Naive thymus-derived CD4-positive, alpha-beta T cell (primary cell): ENCODE results near the gene ELOB. TPM values are rescaled to one million over a fixed set of nuclear protein-coding genes. Genes with fewer than 3 reads are reported as not detected.
A peak's percentile ranks its signal among the peaks of the same experiment; 100 is the strongest.

Experiments used
- ATAC-seq: fragments of 150-1000 bp; cut with Tn5 transposase; 2 replicates; pipeline ENCODE4 v1.10.0; 2021; ENCODE audit warnings: mild to moderate bottlenecking, moderate library complexity
- CTCF ChIA-PET: fragments of 350-600 bp; sonication (Branson Sonifier 250); formaldehyde crosslinking; loops from one replicate; lab custom pipeline; 2021; ENCODE audit warnings: antibody characterized with exemption; lab: Charles Lee
- POLR2A ChIA-PET: fragments of 350-600 bp; sonication (Branson Sonifier 250); formaldehyde crosslinking; loops from one replicate; lab custom pipeline; 2021; ENCODE audit warnings: antibody characterized with exemption, inconsistent platforms; lab: Charles Lee
- DNase-seq, 9 donors: peaks; one replicate each; pipeline versions ENCODE4 v3.0.0 to v3.0.0-alpha.2; 2020 to 2022; ENCODE audit warnings: mixed read lengths in 1 of 9
- H3K27ac ChIP-seq: one replicate; pipeline ENCODE4 v1.7.0; 2013; ENCODE audit warnings: mild to moderate bottlenecking, low read depth, low read length, moderate library complexity
- H3K27me3 ChIP-seq, 2 donors: one replicate each; pipeline ENCODE4 v1.7.0; 2013; ENCODE audit warnings: low read length in 2 of 2, mild to moderate bottlenecking in 2 of 2, moderate library complexity in 2 of 2; ENCODE audit not compliant: control insufficient read depth in 2 of 2, insufficient read depth in 2 of 2
- H3K36me3 ChIP-seq, 3 experiments: 1 replicate in 2 of 3; 2 replicates in 1 of 3; pipeline ENCODE4 v1.7.0; 2013; ENCODE audit warnings: low read length in 3 of 3, mild to moderate bottlenecking in 3 of 3, moderate library complexity in 1 of 3; ENCODE audit not compliant: insufficient read depth in 3 of 3, control insufficient read depth in 2 of 3
- H3K4me1 ChIP-seq, 2 donors: one replicate each; pipeline ENCODE4 v1.7.0; 2013; ENCODE audit warnings: low read length in 2 of 2, mild to moderate bottlenecking in 2 of 2, moderate library complexity in 1 of 2; ENCODE audit not compliant: control insufficient read depth in 2 of 2, insufficient read depth in 2 of 2
- H3K4me3 ChIP-seq: 2 replicates; pipeline ENCODE4 v1.7.0; 2013; ENCODE audit warnings: mild to moderate bottlenecking, low read length
- H3K9me3 ChIP-seq, 3 experiments: 1 replicate in 2 of 3; 2 replicates in 1 of 3; pipeline ENCODE4 v1.7.0; 2013; ENCODE audit warnings: low read length in 3 of 3; ENCODE audit not compliant: control insufficient read depth in 2 of 3
- H3K27ac Mint-ChIP-seq, 9 donors: one replicate each; pipeline ENCODE4 v1.8.0; 2020 to 2022; ENCODE audit warnings: mixed read lengths in 9 of 9, mild to moderate bottlenecking in 8 of 9, moderate library complexity in 5 of 9, inconsistent platforms in 2 of 9
- H3K27me3 Mint-ChIP-seq, 5 donors: one replicate each; pipeline ENCODE4 v1.8.0; 2021 to 2022; ENCODE audit warnings: mixed read lengths in 5 of 5, mild to moderate bottlenecking in 1 of 5
- H3K36me3 Mint-ChIP-seq, 5 donors: one replicate each; pipeline ENCODE4 v1.8.0; 2020 to 2022; ENCODE audit warnings: mixed read lengths in 5 of 5, mild to moderate bottlenecking in 3 of 5, inconsistent platforms in 1 of 5
- H3K4me1 Mint-ChIP-seq, 7 donors: one replicate each; pipeline ENCODE4 v1.8.0; 2020 to 2022; ENCODE audit warnings: mixed read lengths in 7 of 7, mild to moderate bottlenecking in 3 of 7, inconsistent platforms in 1 of 7
- H3K4me3 Mint-ChIP-seq, 10 donors: one replicate each; pipeline ENCODE4 v1.8.0; 2020 to 2022; ENCODE audit warnings: mild to moderate bottlenecking in 10 of 10, mixed read lengths in 10 of 10, moderate library complexity in 6 of 10, inconsistent platforms in 2 of 10
- H3K9me3 Mint-ChIP-seq, 11 donors: one replicate each; pipeline ENCODE4 v1.8.0; 2020 to 2022; ENCODE audit warnings: mixed read lengths in 11 of 11, mild to moderate bottlenecking in 4 of 11, inconsistent platforms in 1 of 11, moderate library complexity in 1 of 11
- intact Hi-C, 2 donors: fragments of 100-400 bp; cut with micrococcal nuclease; formaldehyde crosslinking; loops; one replicate each; pipeline ENCODE4 v1.15.1; 2023
- polyA plus RNA-seq, 2 donors: library from polyadenylated mRNA; unstranded; fragments of 300-500 nt; fragmentation: Illumina TruSeq; gene quantifications; one replicate each; pipeline ENCODE4 v1.2.3, GENCODE V29; 2021
- total RNA-seq, 6 experiments: library from RNA in 5 of 6; stranded (reverse) in 5 of 6; gene quantifications; 1 replicate in 5 of 6; 2 replicates in 1 of 6; pipeline ENCODE4 v1.2.3 and lab custom pipeline; 2021 to 2026

Gene ELOB
- total and polyA plus RNA-seq, 7 experiments from 2014 or later: 65.3 to 252 (median 127) TPM

- ChIA-PET POLR2A (interaction anchor here (0.9 kb wide), 1 partner anchor 12 kb away, joined by 3 read pairs; no protein-coding TSS in a partner anchor), CTCF (interaction anchor here (0.6 kb wide), 1 partner anchor 218 kb away, joined by 3 read pairs; no protein-coding TSS in a partner anchor)
- Mint-ChIP-seq H3K27ac (peak overlapping the region in 5 of 9 donors; percentile 12 to 66 (median 22)), H3K27me3 (no peaks in the 10 kb centered on the region), H3K4me1 (peaks cover 11 to 44% (median 26%) of the 10 kb centered on the region in 7 donors), H3K36me3 (peaks cover 38 to 90% (median 86%) of the 10 kb centered on the region in 5 donors), H3K4me3 (no peak overlapping the region), H3K9me3 (peaks cover 0 to 23% (median 0%) of the 10 kb centered on the region in 11 donors)
- Histone ChIP-seq H3K4me1 (no peaks in the 10 kb centered on the region), H3K9me3 (no peaks in the 10 kb centered on the region), H3K36me3 (peaks cover 63 to 100% (median 70%) of the 10 kb centered on the region in 3 experiments), H3K27ac (no peak overlapping the region), H3K4me3 (no peak overlapping the region), H3K27me3 (no peaks in the 10 kb centered on the region)
- no peak for DNase-seq
- intact Hi-C loops: no loop called here
- ATAC-seq: no peak
These were observed 14.4 kb downstream of the ELOB start for GRCh38 chr16:2762711-2763110.

- no peak for ATAC-seq
- H3K4me1 ChIP-seq: peaks cover 0 to under 1% of the 10 kb centered on the region in 2 donors
- no peak overlapping the region for H3K4me3 ChIP-seq
- intact Hi-C loops: no loop called here
- H3K36me3 ChIP-seq: peaks cover 61 to 100% (median 68%) of the 10 kb centered on the region in 3 experiments
- no peaks in the 10 kb centered on the region for H3K9me3 ChIP-seq
- Mint-ChIP-seq H3K9me3 (peaks cover 0 to 24% (median 0%) of the 10 kb centered on the region in 11 donors), H3K27me3 (no peaks in the 10 kb centered on the region), H3K27ac (peak overlapping the region in 5 of 9 donors; percentile 12 to 57 (median 40)), H3K36me3 (peaks cover 40 to 93% (median 90%) of the 10 kb centered on the region in 5 donors), H3K4me1 (peaks cover 14 to 51% (median 31%) of the 10 kb centered on the region in 7 donors), H3K4me3 (peak overlapping the region in 1 of 10 donors; percentile 20)
- no peak overlapping the region for H3K27ac ChIP-seq
- DNase-seq: no peak
- POLR2A ChIA-PET: interaction anchor here (0.9 kb wide), 1 partner anchor 12 kb away, joined by 3 read pairs; no protein-coding TSS in a partner anchor
- CTCF ChIA-PET: no interaction called here
- no peaks in the 10 kb centered on the region for H3K27me3 ChIP-seq
These were observed 15.0 kb downstream of the ELOB start for GRCh38 chr16:2761886-2762583.

GRCh38 chr16:2761472-2761871 lies 15.6 kb downstream of the ELOB start:
- no peak overlapping the region for H3K4me3 ChIP-seq
- POLR2A ChIA-PET: no interaction called here
- no peak for DNase-seq
- peaks cover 0 to 21% (median 0%) of the 10 kb centered on the region in 11 donors for H3K9me3 Mint-ChIP-seq
- H3K27me3 Mint-ChIP-seq: no peaks in the 10 kb centered on the region
- H3K27me3 ChIP-seq: no peaks in the 10 kb centered on the region
- H3K27ac ChIP-seq: no peak overlapping the region
- intact Hi-C loops: no loop called here
- H3K4me1 ChIP-seq: peaks cover 3 to 4% of the 10 kb centered on the region in 2 donors
- H3K9me3 ChIP-seq: no peaks in the 10 kb centered on the region
- H3K4me3 Mint-ChIP-seq: peak overlapping the region in 1 of 10 donors; percentile 20
- peaks cover 20 to 53% (median 34%) of the 10 kb centered on the region in 7 donors for H3K4me1 Mint-ChIP-seq
- peaks cover 42 to 95% (median 91%) of the 10 kb centered on the region in 5 donors for H3K36me3 Mint-ChIP-seq
- no peak for ATAC-seq
- peak overlapping the region in 3 of 9 donors; percentile 22 to 74 (median 52) for H3K27ac Mint-ChIP-seq
- H3K36me3 ChIP-seq: peaks cover 56 to 100% (median 68%) of the 10 kb centered on the region in 3 experiments
- CTCF ChIA-PET: no interaction called here

GRCh38 chr16:2757344-2757743 lies 19.7 kb downstream of the ELOB start:
- intact Hi-C loops: no loop called here
- Mint-ChIP-seq H3K36me3 (peaks cover 32 to 81% (median 65%) of the 10 kb centered on the region in 5 donors), H3K4me3 (peak overlapping the region in 1 of 10 donors; percentile 51), H3K27ac (peak overlapping the region in 8 of 9 donors; percentile 0 to 81 (median 22)), H3K27me3 (no peaks in the 10 kb centered on the region), H3K9me3 (peaks cover 0 to 17% (median 0%) of the 10 kb centered on the region in 11 donors), H3K4me1 (peaks cover 45 to 77% (median 60%) of the 10 kb centered on the region in 7 donors)
- no peak for DNase-seq
- no peak overlapping the region for H3K27ac ChIP-seq
- ChIA-PET CTCF (interaction anchor here (0.7 kb wide), 1 partner anchor 21 kb away, joined by 3 read pairs; no protein-coding TSS in a partner anchor), POLR2A (interaction anchor here (0.5 to 1.7 kb wide), 4 partner anchors 10 to 429 kb away, joined by 3 to 4 read pairs (median 4); partner anchors contain the start of gene ELOB)
- H3K4me3 ChIP-seq: no peak overlapping the region
- no peaks in the 10 kb centered on the region for H3K9me3 ChIP-seq
- H3K36me3 ChIP-seq: peaks cover 29 to 69% (median 41%) of the 10 kb centered on the region in 3 experiments
- no peak for ATAC-seq
- no peaks in the 10 kb centered on the region for H3K27me3 ChIP-seq
- H3K4me1 ChIP-seq: peaks cover 29 to 30% of the 10 kb centered on the region in 2 donors

GRCh38 chr16:2756288-2757015 lies 20.6 kb downstream of the ELOB start:
- Mint-ChIP-seq H3K4me3 (peak overlapping the region; percentile 6 to 98 (median 40)), H3K36me3 (peaks cover 32 to 73% (median 59%) of the 10 kb centered on the region in 5 donors), H3K4me1 (peaks cover 48 to 86% (median 64%) of the 10 kb centered on the region in 7 donors), H3K9me3 (peaks cover 0 to 17% (median 0%) of the 10 kb centered on the region in 11 donors), H3K27me3 (no peaks in the 10 kb centered on the region), H3K27ac (peak overlapping the region; percentile 4 to 89 (median 80))
- no peaks in the 10 kb centered on the region for H3K27me3 ChIP-seq
- peaks cover 35 to 36% of the 10 kb centered on the region in 2 donors for H3K4me1 ChIP-seq
- H3K36me3 ChIP-seq: peaks cover 29 to 60% (median 36%) of the 10 kb centered on the region in 3 experiments
- intact Hi-C loops: no loop called here
- H3K4me3 ChIP-seq: no peak overlapping the region
- ChIA-PET CTCF (interaction anchor here (0.6 kb wide), 1 partner anchor 10 kb away, joined by 4 read pairs; no protein-coding TSS in a partner anchor), POLR2A (interaction anchor here (1.4 to 1.7 kb wide), 2 partner anchors 20 to 21 kb away, joined by 3 to 4 read pairs; partner anchors contain the start of gene ELOB)
- no peaks in the 10 kb centered on the region for H3K9me3 ChIP-seq
- no peak for ATAC-seq
- H3K27ac ChIP-seq: peak overlapping the region; percentile 100
- DNase-seq: no peak

GRCh38 chr16:2755158-2755557 lies 21.9 kb downstream of the ELOB start:
- H3K36me3 ChIP-seq: peaks cover 23 to 48% (median 27%) of the 10 kb centered on the region in 3 experiments
- ATAC-seq: no peak
- peaks cover 35 to 40% of the 10 kb centered on the region in 2 donors for H3K4me1 ChIP-seq
- no peaks in the 10 kb centered on the region for H3K9me3 ChIP-seq
- H3K4me1 Mint-ChIP-seq: peaks cover 44 to 82% (median 62%) of the 10 kb centered on the region in 7 donors
- H3K27ac Mint-ChIP-seq: peak overlapping the region; percentile 23 to 94 (median 87)
- peaks cover 0 to 13% (median 0%) of the 10 kb centered on the region in 11 donors for H3K9me3 Mint-ChIP-seq
- ChIA-PET CTCF (no interaction called here), POLR2A (interaction anchor here (1.1 to 5.2 kb wide), 3 partner anchors 9 to 20 kb away, joined by 4 to 50 read pairs (median 20); no protein-coding TSS in a partner anchor)
- peak overlapping the region; percentile 85 to 98 (median 91) for H3K4me3 Mint-ChIP-seq
- H3K36me3 Mint-ChIP-seq: peaks cover 25 to 60% (median 46%) of the 10 kb centered on the region in 5 donors
- DNase-seq: no peak
- peak overlapping the region; percentile 100 for H3K27ac ChIP-seq
- intact Hi-C loops: loop anchor here in 1 of 2 donors (1.0 kb wide), 1 partner anchor 11 kb away; no protein-coding TSS in a partner anchor
- peak overlapping the region; percentile 68 for H3K4me3 ChIP-seq
- H3K27me3 ChIP-seq: no peaks in the 10 kb centered on the region
- H3K27me3 Mint-ChIP-seq: no peaks in the 10 kb centered on the region
